Stimulated activated CD8-positive, alpha-beta memory T cell treated with anti-CD3 and anti-CD28 coated beads, Interleukin-15, amount 100 ng/mL, for 24 hours (primary cell): ENCODE results near the gene ATAD3C.
A peak's percentile ranks its signal among the peaks of the same experiment; 100 is the strongest.

Source experiments
- DNase-seq: peaks from one replicate; pipeline ENCODE4 v3.0.0-alpha.2; 2020; ENCODE audit warnings: low read depth

ATAD3C gene

GRCh38 chr1:1430992-1431844, 18.3 kb upstream of the ATAD3C start:
- DNase-seq, result no peak

- DNase-seq, result no peak
Measured at GRCh38 chr1:1431845-1432273, 17.6 kb upstream of the ATAD3C start.

- no peak for DNase-seq
Measured at GRCh38 chr1:1432274-1432950, 17.1 kb upstream of the ATAD3C start.

- no peak for DNase-seq
Measured at GRCh38 chr1:1432951-1433803, 16.3 kb upstream of the ATAD3C start.

GRCh38 chr1:1433804-1434130, 15.7 kb upstream of the ATAD3C start:
- no peak for DNase-seq

GRCh38 chr1:1434131-1434823, 15.2 kb upstream of the ATAD3C start:
- no peak for DNase-seq

GRCh38 chr1:1434824-1435105, 14.7 kb upstream of the ATAD3C start:
- no peak for DNase-seq

- DNase-seq, result peak; percentile 59
Measured at GRCh38 chr1:1435106-1435903, 14.2 kb upstream of the ATAD3C start, which contains the start of gene VWA1. Gene VWA1, plus strand, starts transcription at chr1:1435690. Its CDS starts 59 bp downstream, at chr1:1435749.

- no peak for DNase-seq
Measured at GRCh38 chr1:1435911-1436629, 13.4 kb upstream of the ATAD3C start.

- no peak for DNase-seq
Measured at GRCh38 chr1:1436630-1437032, 12.9 kb upstream of the ATAD3C start.

- DNase-seq, result no peak
Measured at GRCh38 chr1:1437033-1437903, 12.2 kb upstream of the ATAD3C start.

GRCh38 chr1:1437904-1438376, 11.5 kb upstream of the ATAD3C start:
- no peak for DNase-seq

GRCh38 chr1:1438531-1439381, 10.7 kb upstream of the ATAD3C start:
- no peak for DNase-seq

GRCh38 chr1:1439546-1440261, 9.8 kb upstream of the ATAD3C start:
- no peak for DNase-seq

GRCh38 chr1:1440262-1441001, 9.1 kb upstream of the ATAD3C start:
- DNase-seq, result no peak

GRCh38 chr1:1441002-1441888, 8.2 kb upstream of the ATAD3C start:
- DNase-seq, result peak; percentile 39
